GM18508 (cell line): ENCODE data around the gene RUNX2.

Experiments used
- ATAC-seq: cut with Tn5 transposase; IDR thresholded peaks from one replicate; pipeline ENCODE4 v1.9.1; 2021; ENCODE audit warnings: moderate number of reproducible peaks; ENCODE audit not compliant: insufficient read depth, unreplicated experiment

Gene RUNX2

DNA sequence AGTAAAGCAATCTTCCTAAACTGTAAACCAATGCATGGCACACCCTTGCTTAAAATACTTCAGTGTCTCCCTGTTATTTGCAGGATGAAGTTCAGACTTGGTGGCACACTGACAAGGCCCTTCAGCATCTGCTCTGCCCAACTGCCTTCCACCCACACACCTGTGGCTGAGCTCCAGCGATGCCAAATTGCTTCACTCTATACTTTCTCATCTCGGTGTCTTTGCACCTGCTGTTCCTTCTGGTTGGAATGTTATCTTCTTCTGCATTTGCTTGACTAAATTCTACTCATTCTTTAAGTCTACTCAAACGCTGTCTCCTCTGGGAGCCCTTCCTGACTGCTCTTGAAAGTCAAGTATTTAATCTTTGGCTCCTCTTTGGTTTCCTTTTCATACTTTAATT lies 149.7 kb downstream of the RUNX2 start:
- no peak for ATAC-seq

DNA sequence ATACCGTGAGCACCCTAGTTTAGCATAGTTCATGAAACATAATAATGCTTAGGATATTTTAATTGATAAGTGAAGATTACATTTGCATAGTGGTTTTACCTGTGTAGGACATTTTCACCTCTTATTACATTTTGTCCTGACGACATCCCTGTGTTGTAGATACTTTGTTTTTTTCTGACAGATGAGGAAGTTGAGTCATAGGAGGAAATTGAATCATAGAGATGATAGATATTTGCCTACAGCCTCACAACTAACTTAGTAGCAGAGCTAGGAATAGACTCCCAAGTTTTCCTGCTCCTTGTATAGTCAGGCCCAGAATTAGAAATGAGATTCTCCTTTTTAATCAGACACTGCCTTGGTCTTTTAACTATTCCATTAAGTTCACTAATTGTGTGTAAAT lies 150.1 kb downstream of the RUNX2 start:
- no peak for ATAC-seq

DNA sequence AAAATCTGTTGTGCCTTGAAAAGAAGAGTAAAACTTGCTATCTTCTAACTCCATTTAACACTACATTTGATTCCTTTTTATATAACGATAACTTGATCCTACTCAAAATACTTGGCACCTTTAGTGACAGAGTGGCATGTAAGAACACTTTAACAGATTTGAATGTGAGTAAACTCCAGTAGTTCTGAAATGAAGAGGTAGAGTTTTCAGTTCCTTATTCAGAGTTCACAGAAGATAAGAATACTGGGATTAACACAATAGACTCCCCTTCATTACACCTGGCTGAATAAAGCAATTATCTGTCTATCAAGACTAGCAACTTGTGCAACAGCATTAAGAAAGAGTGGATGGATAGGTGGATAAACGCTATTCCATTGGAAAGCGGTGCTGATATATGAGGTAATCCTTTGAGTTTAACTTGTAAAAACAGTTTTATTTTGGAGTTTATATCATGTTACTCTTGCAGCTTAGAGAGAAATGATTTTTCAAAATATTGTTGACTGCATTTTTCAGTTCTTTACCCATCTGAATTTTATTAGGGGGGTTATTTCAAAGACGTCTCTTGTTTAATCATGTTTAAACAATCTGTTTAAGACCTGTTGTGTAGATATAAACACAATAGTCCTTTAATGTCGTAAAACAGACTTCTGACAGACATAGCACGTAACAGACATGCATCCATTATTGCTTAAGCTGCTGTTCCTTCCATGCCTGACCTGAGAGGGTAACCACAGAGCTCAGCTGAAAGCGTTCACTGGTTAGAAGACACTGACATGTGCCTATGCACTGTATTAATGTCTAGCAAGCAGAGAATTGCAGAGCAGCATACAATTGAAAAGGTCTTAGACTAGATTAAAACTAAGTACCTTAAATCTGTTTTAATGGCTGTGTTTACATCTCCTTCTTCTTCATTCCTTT lies 152.0 kb downstream of the RUNX2 start:
- ATAC-seq = peak; percentile 74

GRCh38 chr6:45480752-45481415 lies 152.8 kb downstream of the RUNX2 start:
- no peak for ATAC-seq

DNA sequence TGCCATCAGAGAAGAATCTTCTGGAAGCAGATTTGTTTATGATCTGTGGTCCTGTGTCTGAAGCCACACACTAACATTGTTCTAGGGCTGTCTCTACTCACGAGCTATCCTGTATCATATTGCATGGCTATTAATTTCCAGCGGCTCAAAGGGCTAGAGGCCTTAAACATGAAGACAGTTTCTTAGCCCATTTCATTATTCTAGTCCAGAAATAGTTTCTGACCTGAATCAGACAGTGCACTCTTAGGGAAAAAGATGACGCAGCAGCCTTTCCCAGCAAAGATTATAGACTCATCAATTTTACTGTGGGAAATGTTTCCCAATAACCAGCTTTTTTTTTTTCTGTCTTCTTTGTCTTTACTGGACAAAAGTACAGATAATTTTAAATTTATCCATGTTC lies 154.9 kb downstream of the RUNX2 start:
- no peak for ATAC-seq

GRCh38 chr6:45483501-45483900 lies 155.4 kb downstream of the RUNX2 start:
- no peak for ATAC-seq

- no peak for ATAC-seq
Observed at GRCh38 chr6:45486736-45487135, 158.6 kb downstream of the RUNX2 start.

DNA sequence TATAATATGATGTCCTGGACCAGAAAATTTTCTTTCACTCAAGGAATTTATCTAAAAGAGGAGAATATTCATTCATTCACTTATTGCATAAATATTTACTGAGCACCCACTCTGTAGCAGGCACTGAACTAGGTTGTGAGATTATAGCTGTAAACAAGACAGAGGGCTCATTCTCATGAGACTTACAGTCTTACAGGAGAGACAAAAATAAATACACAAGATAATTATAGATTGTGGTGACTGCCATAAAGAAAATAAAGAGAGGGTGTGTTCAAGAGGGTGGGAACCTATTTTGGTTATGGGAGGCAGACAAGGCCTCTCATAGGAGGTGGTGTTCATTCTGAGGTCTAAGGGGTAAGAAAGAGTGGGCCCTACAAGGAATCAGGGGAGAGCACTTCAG lies 159.5 kb downstream of the RUNX2 start:
- no peak for ATAC-seq

GRCh38 chr6:45488269-45488668 lies 160.1 kb downstream of the RUNX2 start:
- ATAC-seq = no peak

DNA sequence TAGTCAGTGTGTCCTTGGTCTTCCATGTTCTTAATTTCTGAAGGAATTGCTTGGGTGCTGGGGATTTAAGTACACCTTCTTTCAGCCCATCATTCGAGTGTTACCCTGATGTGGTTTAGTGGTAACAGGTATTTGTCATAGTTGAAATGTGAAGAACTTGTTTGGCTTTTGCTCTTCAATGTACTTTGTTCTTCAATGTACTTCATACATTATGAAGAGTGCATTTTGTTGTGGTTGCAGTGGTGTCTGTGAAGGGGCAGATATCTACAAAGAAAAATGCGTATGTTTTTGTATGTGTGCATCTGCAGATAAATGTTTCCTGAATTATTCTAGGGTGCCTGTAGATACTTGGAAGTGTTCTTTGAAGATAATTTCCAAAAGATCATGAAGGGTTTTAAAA lies 160.8 kb downstream of the RUNX2 start:
- no peak for ATAC-seq

- ATAC-seq = no peak
Observed at GRCh38 chr6:45491048-45491735, 163.1 kb downstream of the RUNX2 start.

DNA sequence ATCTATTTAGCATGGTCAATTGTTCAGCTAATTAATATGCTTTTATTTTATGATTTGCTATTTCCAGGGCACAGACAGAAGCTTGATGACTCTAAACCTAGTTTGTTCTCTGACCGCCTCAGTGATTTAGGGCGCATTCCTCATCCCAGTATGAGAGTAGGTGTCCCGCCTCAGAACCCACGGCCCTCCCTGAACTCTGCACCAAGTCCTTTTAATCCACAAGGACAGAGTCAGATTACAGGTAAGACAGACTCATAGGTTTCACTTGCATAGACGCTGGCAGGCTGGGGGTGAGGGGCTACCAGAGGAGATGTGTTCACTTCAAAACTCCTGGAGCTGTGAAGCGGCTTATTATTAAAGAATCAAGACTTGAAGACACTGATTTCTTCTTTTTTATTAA lies 163.7 kb downstream of the RUNX2 start:
- no peak for ATAC-seq

GRCh38 chr6:45493761-45494160 lies 165.6 kb downstream of the RUNX2 start:
- no peak for ATAC-seq

- ATAC-seq = no peak
Observed at GRCh38 chr6:45494416-45495135, 166.4 kb downstream of the RUNX2 start.

DNA sequence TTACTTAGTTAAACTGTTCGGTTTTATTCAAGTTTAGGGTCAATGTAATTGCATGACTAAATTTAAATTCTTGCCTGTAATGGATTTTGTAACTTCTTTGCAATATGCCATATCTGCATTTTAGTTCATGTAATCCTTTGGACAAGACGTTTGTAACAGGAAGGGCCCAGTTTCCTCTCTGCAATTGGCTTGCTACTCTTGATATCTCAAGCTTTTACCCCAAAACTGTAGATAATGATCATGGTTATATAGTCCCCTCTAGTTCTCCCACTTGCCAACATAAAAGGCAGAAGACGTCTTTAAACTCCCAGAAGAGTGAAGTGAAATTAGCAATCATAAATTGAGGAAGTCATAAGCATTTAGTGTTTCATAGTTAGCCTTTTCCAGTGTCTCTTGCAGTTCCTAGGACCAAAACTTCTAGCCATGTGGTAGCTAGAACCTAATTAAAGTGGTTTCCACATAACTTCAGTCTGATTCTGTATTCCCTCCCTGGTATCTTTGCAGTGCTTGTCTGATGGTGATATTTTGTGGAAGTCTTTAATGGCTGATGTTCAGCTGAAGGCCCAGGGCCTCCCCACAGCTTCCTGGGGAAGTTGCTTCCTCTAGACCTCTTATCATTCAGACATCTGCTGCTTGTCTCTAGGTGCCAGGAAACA lies 167.4 kb downstream of the RUNX2 start:
- ATAC-seq = no peak

GRCh38 chr6:45496085-45496433 lies 167.9 kb downstream of the RUNX2 start:
- ATAC-seq = no peak

DNA sequence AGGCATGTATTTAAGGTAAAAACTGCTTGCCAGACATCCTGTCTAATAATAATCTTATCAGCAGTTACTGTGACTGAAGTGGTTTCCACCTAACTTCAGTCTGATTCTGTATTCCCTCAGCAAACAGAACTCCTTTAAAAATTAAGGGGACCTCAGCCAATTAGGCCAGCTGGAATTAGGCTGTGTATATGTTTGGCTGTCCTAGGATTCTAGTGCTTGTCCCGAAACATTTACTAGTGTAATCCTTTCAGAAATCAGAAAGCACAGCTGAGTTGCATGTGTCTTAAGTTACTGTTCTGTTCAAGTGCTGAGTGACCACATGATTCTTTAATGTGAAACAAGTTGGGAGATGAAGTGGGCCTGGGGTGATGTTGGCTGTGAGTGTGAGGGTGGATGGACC lies 170.5 kb downstream of the RUNX2 start:
- no peak for ATAC-seq

- no peak for ATAC-seq
Observed at GRCh38 chr6:45500924-45501816, 173.0 kb downstream of the RUNX2 start.

DNA sequence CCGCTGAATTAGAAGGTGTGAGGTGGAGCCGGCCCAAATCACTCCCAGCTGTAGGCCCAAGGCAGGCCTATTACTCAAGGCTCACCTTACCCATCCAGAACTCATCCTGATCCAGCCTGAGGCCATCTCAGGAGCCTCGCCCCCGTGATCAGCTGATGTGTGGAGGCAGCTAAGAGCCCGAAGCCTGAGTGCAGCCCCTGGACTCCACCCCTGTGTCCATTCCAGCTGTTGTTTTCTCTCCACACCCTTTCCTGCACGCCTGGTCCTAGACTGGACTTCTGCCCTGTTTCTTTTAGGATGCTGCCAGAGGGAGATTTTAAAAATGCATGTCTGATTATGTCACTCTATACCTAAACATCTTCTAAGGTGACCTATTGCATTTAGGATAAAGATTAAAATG lies 174.3 kb downstream of the RUNX2 start:
- ATAC-seq = no peak
